Measurements from ENCODE around the gene CACNA1E. TPM values are rescaled to one million over a fixed set of nuclear protein-coding genes. Genes with fewer than 3 reads are reported as not detected.

CACNA1E gene
- total RNA-seq, 1 donor from 2014 or later = 0.06 TPM

DNA sequence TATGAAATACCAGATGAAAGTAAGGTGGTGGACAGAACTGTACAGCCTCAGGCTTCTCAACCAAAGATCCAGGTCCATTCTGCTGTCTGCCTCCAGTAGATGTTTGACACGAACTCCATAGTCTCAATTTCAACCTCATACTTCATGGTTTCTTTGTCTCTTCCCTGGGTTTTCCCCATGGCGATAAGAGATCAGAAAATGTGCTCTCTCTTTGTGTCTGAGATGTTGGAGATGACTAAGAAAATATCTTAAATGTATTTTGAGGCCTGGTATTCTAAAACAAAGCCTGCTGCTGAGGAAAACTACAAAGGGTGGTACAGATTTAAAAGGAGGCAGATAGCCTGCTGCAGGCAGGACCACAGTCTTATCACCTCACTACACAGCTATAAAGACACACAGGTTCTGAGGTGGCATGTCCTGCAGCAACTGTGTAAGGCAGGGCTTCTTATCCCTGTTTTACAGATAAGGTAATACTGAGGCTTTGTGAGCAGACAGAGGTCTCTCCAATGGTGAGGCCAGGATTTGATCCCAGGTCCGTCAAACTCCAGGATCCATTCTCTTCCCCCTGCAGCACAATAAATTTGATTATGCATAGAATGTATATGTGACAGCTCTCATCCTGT is 40.0 kb upstream of the CACNA1E start:
- Histone ChIP-seq H3K9me3 (no peaks in the 10 kb centered on the region), H3K4me3 (no peak overlapping the region), H3K27ac (no peak overlapping the region), H3K4me1 (no peaks in the 10 kb centered on the region), H3K36me3 (no peaks in the 10 kb centered on the region), H3K27me3 (no peaks in the 10 kb centered on the region)
- no peak for ATAC-seq
- TF ChIP-seq, protein P1, sequence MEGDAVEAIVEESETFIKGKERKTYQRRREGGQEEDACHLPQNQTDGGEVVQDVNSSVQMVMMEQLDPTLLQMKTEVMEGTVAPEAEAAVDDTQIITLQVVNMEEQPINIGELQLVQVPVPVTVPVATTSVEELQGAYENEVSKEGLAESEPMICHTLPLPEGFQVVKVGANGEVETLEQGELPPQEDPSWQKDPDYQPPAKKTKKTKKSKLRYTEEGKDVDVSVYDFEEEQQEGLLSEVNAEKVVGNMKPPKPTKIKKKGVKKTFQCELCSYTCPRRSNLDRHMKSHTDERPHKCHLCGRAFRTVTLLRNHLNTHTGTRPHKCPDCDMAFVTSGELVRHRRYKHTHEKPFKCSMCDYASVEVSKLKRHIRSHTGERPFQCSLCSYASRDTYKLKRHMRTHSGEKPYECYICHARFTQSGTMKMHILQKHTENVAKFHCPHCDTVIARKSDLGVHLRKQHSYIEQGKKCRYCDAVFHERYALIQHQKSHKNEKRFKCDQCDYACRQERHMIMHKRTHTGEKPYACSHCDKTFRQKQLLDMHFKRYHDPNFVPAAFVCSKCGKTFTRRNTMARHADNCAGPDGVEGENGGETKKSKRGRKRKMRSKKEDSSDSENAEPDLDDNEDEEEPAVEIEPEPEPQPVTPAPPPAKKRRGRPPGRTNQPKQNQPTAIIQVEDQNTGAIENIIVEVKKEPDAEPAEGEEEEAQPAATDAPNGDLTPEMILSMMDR (IDR thresholded peaks at IDR 0.05) = no peak
- intact Hi-C loops (cut with DNase I) = no loop called here
- no peak for DNase-seq

DNA sequence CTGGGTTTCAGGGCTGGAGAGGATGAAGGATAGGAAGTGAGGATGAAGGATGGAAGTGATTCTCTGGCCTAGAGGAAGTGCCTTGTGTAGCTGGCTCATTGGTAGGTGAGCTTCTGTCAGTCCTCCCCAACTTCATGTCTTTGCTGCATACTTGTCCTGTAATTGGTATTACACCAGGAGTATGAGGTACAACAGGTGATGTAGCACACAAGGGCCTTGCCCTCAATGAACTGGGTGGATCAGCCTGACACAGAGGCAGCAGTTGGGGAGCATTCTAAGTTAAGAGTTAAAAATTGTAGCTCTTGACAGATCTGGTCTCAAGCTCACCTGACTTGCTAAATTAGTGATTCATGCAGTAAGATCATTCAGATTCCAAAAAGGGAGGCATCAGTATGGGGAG is 37.9 kb upstream of the CACNA1E start:
- Histone ChIP-seq H3K4me3 (no peak overlapping the region), H3K9me3 (no peaks in the 10 kb centered on the region), H3K27me3 (no peaks in the 10 kb centered on the region), H3K4me1 (no peaks in the 10 kb centered on the region), H3K27ac (no peak overlapping the region), H3K36me3 (no peaks in the 10 kb centered on the region)
- intact Hi-C loops (cut with DNase I) = no loop called here
- TF ChIP-seq, protein P1 (IDR thresholded peaks at IDR 0.05) = no peak
- no peak for DNase-seq
- no peak for ATAC-seq

DNA sequence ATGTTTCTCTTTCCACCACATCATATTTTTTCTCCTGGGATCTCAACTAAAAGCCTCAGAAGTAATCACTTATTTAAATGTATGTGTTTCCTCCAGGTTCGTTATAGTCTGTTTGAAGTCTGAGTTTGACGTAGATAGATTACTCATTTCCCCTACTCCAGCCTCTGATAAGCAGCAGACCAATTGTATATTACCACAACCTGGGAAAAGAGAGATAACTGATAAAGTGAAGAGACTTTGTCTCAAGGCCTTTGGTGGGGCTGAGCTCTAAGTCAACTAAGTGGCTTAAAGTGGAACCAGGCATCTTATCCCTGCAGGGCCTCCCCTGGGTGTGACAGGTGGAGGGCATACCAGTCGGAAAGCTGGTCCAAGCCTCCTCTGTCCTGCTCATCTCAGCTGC is 34.9 kb upstream of the CACNA1E start:
- ATAC-seq = no peak
- Histone ChIP-seq H3K9me3 (no peaks in the 10 kb centered on the region), H3K27me3 (no peaks in the 10 kb centered on the region), H3K27ac (no peak overlapping the region), H3K4me3 (no peak overlapping the region), H3K4me1 (no peaks in the 10 kb centered on the region), H3K36me3 (no peaks in the 10 kb centered on the region)
- DNase-seq = no peak
- intact Hi-C loops (cut with DNase I) = no loop called here
- TF ChIP-seq, protein P1 (IDR thresholded peaks at IDR 0.05) = no peak

DNA sequence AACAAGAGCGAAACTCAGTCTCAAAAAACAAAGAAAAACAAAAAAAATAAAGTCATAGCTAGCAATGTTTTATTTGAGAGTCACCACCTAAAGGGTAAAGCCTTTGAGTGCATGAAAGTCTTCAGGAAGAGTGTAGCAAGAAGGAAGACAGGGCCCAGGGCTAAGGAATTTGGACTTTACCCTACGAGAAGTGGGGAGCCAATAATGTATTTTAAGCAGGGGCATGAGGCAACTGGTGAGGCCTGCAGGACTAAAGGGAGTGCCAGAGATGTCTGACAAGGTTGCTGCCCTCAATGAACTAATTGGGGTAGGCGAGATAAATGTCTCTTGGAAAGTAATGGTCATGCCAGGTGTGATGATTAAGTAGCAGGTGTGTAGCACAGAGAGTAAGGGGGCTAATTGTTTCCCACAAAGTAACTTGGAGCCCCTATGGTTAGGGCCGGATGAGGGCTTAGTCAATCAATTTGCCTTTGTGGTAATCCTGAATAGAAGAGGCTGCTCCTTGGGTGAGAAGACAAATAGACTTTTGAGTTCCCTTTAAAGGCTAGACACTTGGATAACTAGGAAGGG is 31.6 kb upstream of the CACNA1E start:
- TF ChIP-seq, protein P1 (IDR thresholded peaks at IDR 0.05) = no peak
- ATAC-seq = no peak

DNA sequence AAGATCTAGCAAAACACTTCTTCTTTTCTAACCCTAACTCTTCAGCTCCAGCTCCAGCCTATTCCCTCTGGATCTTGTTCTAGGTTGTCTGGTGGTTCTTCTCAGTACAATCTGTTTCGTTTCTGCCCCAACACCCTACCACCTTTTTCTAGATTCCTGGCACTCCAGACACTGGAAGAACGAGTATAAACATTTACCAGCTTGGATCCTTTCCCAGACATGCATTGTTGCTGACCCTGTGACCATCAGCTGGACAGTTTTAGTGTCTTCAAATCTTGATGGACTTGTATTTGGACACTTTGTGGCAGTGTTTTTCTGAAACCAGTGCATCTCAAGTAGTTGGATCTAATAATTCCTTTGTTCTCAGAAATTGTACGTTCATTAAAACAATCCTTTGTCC is 30.6 kb upstream of the CACNA1E start:
- ATAC-seq = no peak
- Histone ChIP-seq H3K4me1 (no peaks in the 10 kb centered on the region), H3K27me3 (no peaks in the 10 kb centered on the region), H3K27ac (no peak overlapping the region), H3K9me3 (no peaks in the 10 kb centered on the region), H3K4me3 (no peak overlapping the region), H3K36me3 (no peaks in the 10 kb centered on the region)
- intact Hi-C loops (cut with DNase I) = no loop called here
- DNase-seq = no peak
- TF ChIP-seq, protein P1 (IDR thresholded peaks at IDR 0.05) = no peak

More for the DNA sequence above, 31.6 kb upstream of the CACNA1E start:
- no peaks in the 10 kb centered on the region for H3K36me3 ChIP-seq
- no peaks in the 10 kb centered on the region for H3K9me3 ChIP-seq
- no peaks in the 10 kb centered on the region for H3K27me3 ChIP-seq
- H3K4me3 ChIP-seq = no peak overlapping the region
- no peak for DNase-seq
- no peaks in the 10 kb centered on the region for H3K4me1 ChIP-seq
- no peak overlapping the region for H3K27ac ChIP-seq
- intact Hi-C loops (cut with DNase I) = no loop called here
